ENCODE measurements around the gene ZFP92. TPM values are rescaled to one million over a fixed set of nuclear protein-coding genes. Genes with fewer than 3 reads are reported as not detected.

Gene ZFP92
- polyA plus RNA-seq, 1 donor from 2014 or later = not detected

DNA sequence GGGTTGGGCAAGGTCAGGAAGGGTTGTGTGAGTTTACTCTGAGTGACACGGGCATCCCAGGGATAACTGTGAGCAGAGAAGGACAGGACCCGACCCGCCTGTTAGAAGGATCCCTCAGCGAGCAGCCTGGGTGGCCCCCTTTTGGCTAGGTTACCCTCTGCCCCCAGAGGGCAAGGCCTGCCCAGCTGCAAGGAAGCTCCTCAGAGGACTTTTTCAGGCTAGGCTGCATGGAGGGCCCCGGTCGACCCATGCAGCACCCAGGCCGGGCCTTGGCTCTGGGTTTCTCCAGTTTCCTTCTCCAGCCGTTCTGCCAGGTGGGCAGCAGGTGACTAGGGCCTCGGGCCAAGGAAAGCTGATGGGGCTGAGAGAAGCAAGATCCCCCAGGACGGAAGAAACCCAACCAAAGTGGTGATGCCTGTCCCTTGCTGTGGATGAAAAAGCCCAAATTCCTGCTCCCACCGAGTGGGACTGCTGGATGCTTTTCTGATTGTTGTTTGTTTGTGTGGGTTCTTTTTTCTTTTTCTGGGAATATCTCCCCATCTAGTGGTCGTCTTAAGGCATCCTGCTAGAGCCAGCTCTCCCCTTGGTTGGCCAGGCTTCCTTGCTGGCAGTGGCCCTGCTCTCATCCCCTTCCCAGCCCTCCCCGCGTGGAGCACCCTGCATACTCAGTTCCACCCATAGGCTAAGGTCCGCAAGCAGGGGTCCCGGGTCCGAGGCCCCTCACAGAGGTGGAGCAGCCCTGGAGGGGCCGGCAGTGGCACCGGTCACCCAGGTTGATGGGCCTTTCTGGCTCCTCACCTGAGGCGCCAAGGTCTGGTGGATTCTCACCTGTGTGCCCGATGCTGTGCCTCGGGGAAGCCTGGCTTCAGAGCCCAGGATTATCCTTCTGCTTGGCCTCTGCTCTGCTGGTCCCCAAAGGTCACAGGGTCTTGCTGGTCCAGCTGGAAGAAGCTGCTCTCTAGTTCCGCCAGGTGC, 1.8 kb downstream of the ZFP92 start:
- H3K36me3 ChIP-seq (ENCODE audit: insufficient read depth, low read length) = no peaks in the 10 kb centered on the region
- no peak for TF ChIP-seq EZH2 (IDR thresholded peaks at IDR 0.05; ENCODE audit: borderline replicate concordance, insufficient read depth, low read length, poor library complexity, severe bottlenecking)
- TF ChIP-seq, protein P1, sequence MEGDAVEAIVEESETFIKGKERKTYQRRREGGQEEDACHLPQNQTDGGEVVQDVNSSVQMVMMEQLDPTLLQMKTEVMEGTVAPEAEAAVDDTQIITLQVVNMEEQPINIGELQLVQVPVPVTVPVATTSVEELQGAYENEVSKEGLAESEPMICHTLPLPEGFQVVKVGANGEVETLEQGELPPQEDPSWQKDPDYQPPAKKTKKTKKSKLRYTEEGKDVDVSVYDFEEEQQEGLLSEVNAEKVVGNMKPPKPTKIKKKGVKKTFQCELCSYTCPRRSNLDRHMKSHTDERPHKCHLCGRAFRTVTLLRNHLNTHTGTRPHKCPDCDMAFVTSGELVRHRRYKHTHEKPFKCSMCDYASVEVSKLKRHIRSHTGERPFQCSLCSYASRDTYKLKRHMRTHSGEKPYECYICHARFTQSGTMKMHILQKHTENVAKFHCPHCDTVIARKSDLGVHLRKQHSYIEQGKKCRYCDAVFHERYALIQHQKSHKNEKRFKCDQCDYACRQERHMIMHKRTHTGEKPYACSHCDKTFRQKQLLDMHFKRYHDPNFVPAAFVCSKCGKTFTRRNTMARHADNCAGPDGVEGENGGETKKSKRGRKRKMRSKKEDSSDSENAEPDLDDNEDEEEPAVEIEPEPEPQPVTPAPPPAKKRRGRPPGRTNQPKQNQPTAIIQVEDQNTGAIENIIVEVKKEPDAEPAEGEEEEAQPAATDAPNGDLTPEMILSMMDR (IDR thresholded peaks at IDR 0.05; ENCODE audit: poor library complexity, severe bottlenecking) = peak; percentile 34
- TF ChIP-seq RAD21 (conservative IDR thresholded peaks at IDR 0.05) = peak; percentile 51
- TF ChIP-seq SMC3 (conservative IDR thresholded peaks at IDR 0.05; ENCODE audit: poor library complexity) = peak; percentile 58
- H3K27me3 ChIP-seq (ENCODE audit: insufficient read depth, low read depth, low read length) = no peaks in the 10 kb centered on the region
- H3K27ac ChIP-seq (ENCODE audit: low read length) = no peak overlapping the region
- H3F3A ChIP-seq (ENCODE audit: insufficient read depth, low read length, poor library complexity, severe bottlenecking) = no peaks in the 10 kb centered on the region
- no peaks in the 10 kb centered on the region for H3K9me3 ChIP-seq (ENCODE audit: low read length)
- no peaks in the 10 kb centered on the region for H3K9me2 ChIP-seq (ENCODE audit: insufficient read depth, low read length)
- H2AFZ ChIP-seq (ENCODE audit: low read depth, low read length) = no peak overlapping the region
- no peak overlapping the region for H3K4me2 ChIP-seq (ENCODE audit: low read length)
- H3K9ac ChIP-seq (ENCODE audit: low read length) = no peak overlapping the region
- H4K20me1 ChIP-seq (ENCODE audit: insufficient read depth) = no peaks in the 10 kb centered on the region
- no peak overlapping the region for H3K4me3 ChIP-seq (ENCODE audit: low read length)
- H3K79me2 ChIP-seq (replicated peaks; ENCODE audit: insufficient read depth, low read length) = no peaks in the 10 kb centered on the region

GRCh38 chrX:153413731-153414130, 2.5 kb downstream of the ZFP92 start:
- H3K9me2 ChIP-seq (ENCODE audit: insufficient read depth, low read length) = no peaks in the 10 kb centered on the region
- no peak overlapping the region for H3K27ac ChIP-seq (ENCODE audit: low read length)
- H4K20me1 ChIP-seq (ENCODE audit: insufficient read depth) = no peaks in the 10 kb centered on the region
- no peaks in the 10 kb centered on the region for H3K79me2 ChIP-seq (replicated peaks; ENCODE audit: insufficient read depth, low read length)
- H3K4me3 ChIP-seq (ENCODE audit: low read length) = no peak overlapping the region
- no peaks in the 10 kb centered on the region for H3K36me3 ChIP-seq (ENCODE audit: insufficient read depth, low read length)
- H3K27me3 ChIP-seq (ENCODE audit: insufficient read depth, low read depth, low read length) = no peaks in the 10 kb centered on the region
- H3K4me2 ChIP-seq (ENCODE audit: low read length) = no peak overlapping the region
- no peak overlapping the region for H3K9ac ChIP-seq (ENCODE audit: low read length)
- H3K9me3 ChIP-seq (ENCODE audit: low read length) = no peaks in the 10 kb centered on the region
- H3F3A ChIP-seq (ENCODE audit: insufficient read depth, low read length, poor library complexity, severe bottlenecking) = no peaks in the 10 kb centered on the region
- no peak overlapping the region for H2AFZ ChIP-seq (ENCODE audit: low read depth, low read length)
- no peak for TF ChIP-seq SMC3 (conservative IDR thresholded peaks at IDR 0.05; ENCODE audit: poor library complexity)
- TF ChIP-seq EP300 (conservative IDR thresholded peaks at IDR 0.05; ENCODE audit: poor library complexity, severe bottlenecking) = no peak
- no peak for TF ChIP-seq RAD21 (conservative IDR thresholded peaks at IDR 0.05)
- no peak for TF ChIP-seq POLR2AphosphoS5 (IDR thresholded peaks at IDR 0.05)

DNA sequence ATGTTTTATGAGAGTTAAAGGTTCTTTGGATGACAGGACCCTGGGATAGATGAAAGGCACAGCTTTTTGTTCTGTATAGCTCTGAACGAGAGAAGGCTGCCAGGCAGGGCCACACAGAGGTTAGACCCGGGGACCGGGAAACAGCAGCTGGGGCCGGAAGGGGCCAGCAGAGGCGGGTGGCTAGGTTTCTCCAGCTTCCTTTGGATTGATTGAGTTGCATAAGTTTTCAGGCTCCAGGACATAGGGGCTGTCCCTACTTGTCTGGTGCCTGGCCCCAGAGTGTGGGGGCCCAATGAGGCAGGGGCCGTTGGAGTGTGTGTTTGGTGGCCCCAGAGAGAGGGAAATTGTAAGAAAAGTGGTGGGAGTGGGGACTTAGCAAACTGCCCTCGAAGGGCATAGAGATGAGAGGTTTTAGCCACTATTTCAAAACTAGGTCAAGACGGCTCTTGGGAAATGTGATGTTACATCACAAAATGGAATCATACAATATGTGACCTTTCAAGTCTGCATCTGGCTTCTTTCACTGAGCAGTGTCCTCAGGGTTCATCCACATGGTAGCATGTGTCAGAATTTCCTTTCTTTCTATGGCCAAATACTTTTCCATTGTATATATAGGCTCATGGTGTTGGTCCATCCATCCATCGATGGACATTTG, 3.7 kb downstream of the ZFP92 start:
- Histone ChIP-seq H3K27ac (ENCODE audit: low read length) (no peak overlapping the region), H2AFZ (ENCODE audit: low read depth, low read length) (no peak overlapping the region), H3K36me3 (ENCODE audit: insufficient read depth, low read length) (no peaks in the 10 kb centered on the region), H3F3A (ENCODE audit: insufficient read depth, low read length, poor library complexity, severe bottlenecking) (no peaks in the 10 kb centered on the region), H4K20me1 (ENCODE audit: insufficient read depth) (no peaks in the 10 kb centered on the region), H3K9me2 (ENCODE audit: insufficient read depth, low read length) (no peaks in the 10 kb centered on the region), H3K9ac (ENCODE audit: low read length) (no peak overlapping the region), H3K27me3 (ENCODE audit: insufficient read depth, low read depth, low read length) (no peaks in the 10 kb centered on the region), H3K4me3 (ENCODE audit: low read length) (no peak overlapping the region), H3K9me3 (ENCODE audit: low read length) (no peaks in the 10 kb centered on the region), H3K79me2 (replicated peaks; ENCODE audit: insufficient read depth, low read length) (no peaks in the 10 kb centered on the region), H3K4me2 (ENCODE audit: low read length) (no peak overlapping the region)
- no peak for TF ChIP-seq RAD21 (conservative IDR thresholded peaks at IDR 0.05)
- no peak for TF ChIP-seq EP300 (conservative IDR thresholded peaks at IDR 0.05; ENCODE audit: poor library complexity, severe bottlenecking)
- TF ChIP-seq, protein P2, sequence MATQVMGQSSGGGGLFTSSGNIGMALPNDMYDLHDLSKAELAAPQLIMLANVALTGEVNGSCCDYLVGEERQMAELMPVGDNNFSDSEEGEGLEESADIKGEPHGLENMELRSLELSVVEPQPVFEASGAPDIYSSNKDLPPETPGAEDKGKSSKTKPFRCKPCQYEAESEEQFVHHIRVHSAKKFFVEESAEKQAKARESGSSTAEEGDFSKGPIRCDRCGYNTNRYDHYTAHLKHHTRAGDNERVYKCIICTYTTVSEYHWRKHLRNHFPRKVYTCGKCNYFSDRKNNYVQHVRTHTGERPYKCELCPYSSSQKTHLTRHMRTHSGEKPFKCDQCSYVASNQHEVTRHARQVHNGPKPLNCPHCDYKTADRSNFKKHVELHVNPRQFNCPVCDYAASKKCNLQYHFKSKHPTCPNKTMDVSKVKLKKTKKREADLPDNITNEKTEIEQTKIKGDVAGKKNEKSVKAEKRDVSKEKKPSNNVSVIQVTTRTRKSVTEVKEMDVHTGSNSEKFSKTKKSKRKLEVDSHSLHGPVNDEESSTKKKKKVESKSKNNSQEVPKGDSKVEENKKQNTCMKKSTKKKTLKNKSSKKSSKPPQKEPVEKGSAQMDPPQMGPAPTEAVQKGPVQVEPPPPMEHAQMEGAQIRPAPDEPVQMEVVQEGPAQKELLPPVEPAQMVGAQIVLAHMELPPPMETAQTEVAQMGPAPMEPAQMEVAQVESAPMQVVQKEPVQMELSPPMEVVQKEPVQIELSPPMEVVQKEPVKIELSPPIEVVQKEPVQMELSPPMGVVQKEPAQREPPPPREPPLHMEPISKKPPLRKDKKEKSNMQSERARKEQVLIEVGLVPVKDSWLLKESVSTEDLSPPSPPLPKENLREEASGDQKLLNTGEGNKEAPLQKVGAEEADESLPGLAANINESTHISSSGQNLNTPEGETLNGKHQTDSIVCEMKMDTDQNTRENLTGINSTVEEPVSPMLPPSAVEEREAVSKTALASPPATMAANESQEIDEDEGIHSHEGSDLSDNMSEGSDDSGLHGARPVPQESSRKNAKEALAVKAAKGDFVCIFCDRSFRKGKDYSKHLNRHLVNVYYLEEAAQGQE (IDR thresholded peaks at IDR 0.05; ENCODE audit: borderline replicate concordance) = no peak
- TF ChIP-seq SMC3 (conservative IDR thresholded peaks at IDR 0.05; ENCODE audit: poor library complexity) = no peak
- no peak for TF ChIP-seq EZH2 (IDR thresholded peaks at IDR 0.05; ENCODE audit: borderline replicate concordance, insufficient read depth, low read length, poor library complexity, severe bottlenecking)
- no peak for TF ChIP-seq TAF1 (IDR thresholded peaks at IDR 0.05; ENCODE audit: low read depth)
- no peak for TF ChIP-seq MXI1 (conservative IDR thresholded peaks at IDR 0.05; ENCODE audit: poor library complexity, severe bottlenecking)
- no peak for TF ChIP-seq POLR2AphosphoS5 (IDR thresholded peaks at IDR 0.05)
- TF ChIP-seq, protein P1 (IDR thresholded peaks at IDR 0.05; ENCODE audit: poor library complexity, severe bottlenecking) = no peak

Data from neural cell (in vitro differentiated cells).